Measurements from ENCODE around the gene GNA12. TPM values are rescaled to one million over a fixed set of nuclear protein-coding genes. Genes with fewer than 3 reads are reported as not detected.

GNA12 gene
- total and polyA plus RNA-seq, 4 donors, result 3.7 to 19.0 (median 11.3) TPM

DNA sequence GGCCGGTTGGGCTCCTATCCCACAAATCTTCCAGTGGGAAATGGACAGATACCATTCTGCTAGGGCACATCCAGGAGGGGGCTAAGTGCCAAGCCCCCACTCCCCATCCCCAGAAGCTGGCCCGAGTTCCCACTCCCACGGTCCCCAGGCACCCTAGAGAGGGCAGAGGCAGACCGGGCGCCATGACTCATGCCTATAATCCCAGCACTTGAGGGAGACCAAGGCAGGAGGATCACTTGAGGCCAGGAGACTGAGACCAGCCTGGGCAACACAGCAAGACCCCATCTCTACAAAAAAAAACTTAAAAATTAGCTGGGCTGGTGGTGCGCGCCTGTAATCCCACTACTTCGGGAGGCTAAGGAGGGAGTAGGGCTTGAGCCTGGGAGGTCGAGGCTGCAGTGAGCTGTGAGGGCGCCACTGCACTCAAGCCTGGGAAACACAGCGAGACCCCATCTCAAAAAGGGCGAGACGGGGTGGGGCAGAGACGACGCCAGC lies 870 bp downstream of the GNA12 start:
- Histone ChIP-seq H3K9ac (ENCODE audit: low read depth in 1 of 2, low read length in 2 of 2) (no peak overlapping the region), H3K27ac (ENCODE audit: low read depth in 1 of 2, low read length in 2 of 2) (no peak overlapping the region), H3K36me3 (ENCODE audit: control insufficient read depth in 4 of 4, insufficient read depth in 3 of 4, low read depth in 1 of 4, low read length in 3 of 4) (no peaks in the 10 kb centered on the region), H3K27me3 (ENCODE audit: control insufficient read depth in 4 of 4, insufficient read depth in 4 of 4, low read length in 3 of 4) (no peaks in the 10 kb centered on the region), H3K9me3 (ENCODE audit: control insufficient read depth in 4 of 4, low read length in 3 of 4) (no peaks in the 10 kb centered on the region), H3K4me1 (ENCODE audit: control insufficient read depth in 4 of 4, insufficient read depth in 4 of 4, low read length in 3 of 4) (peaks cover 3 to 17% (median 7%) of the 10 kb centered on the region in 4 donors), H3K4me3 (ENCODE audit: low read depth in 1 of 3, low read length in 3 of 3) (peak overlapping the region in 2 of 3 donors; percentile 70 to 87)
- TF ChIP-seq ZBTB33 (IDR thresholded peaks at IDR 0.05) (no peak), GABPA (IDR thresholded peaks at IDR 0.05 in 1 of 2, conservative IDR thresholded peaks at IDR 0.05 in 1 of 2) (no peak), HNF4A (conservative IDR thresholded peaks at IDR 0.05) (no peak), HNF4G (IDR thresholded peaks at IDR 0.05) (no peak), TAF1 (conservative IDR thresholded peaks at IDR 0.05) (no peak), FOXA1 (IDR thresholded peaks at IDR 0.05) (no peak), RAD21 (IDR thresholded peaks at IDR 0.05) (no peak), SP1 (IDR thresholded peaks at IDR 0.05) (no peak)
- TF ChIP-seq, protein P1, sequence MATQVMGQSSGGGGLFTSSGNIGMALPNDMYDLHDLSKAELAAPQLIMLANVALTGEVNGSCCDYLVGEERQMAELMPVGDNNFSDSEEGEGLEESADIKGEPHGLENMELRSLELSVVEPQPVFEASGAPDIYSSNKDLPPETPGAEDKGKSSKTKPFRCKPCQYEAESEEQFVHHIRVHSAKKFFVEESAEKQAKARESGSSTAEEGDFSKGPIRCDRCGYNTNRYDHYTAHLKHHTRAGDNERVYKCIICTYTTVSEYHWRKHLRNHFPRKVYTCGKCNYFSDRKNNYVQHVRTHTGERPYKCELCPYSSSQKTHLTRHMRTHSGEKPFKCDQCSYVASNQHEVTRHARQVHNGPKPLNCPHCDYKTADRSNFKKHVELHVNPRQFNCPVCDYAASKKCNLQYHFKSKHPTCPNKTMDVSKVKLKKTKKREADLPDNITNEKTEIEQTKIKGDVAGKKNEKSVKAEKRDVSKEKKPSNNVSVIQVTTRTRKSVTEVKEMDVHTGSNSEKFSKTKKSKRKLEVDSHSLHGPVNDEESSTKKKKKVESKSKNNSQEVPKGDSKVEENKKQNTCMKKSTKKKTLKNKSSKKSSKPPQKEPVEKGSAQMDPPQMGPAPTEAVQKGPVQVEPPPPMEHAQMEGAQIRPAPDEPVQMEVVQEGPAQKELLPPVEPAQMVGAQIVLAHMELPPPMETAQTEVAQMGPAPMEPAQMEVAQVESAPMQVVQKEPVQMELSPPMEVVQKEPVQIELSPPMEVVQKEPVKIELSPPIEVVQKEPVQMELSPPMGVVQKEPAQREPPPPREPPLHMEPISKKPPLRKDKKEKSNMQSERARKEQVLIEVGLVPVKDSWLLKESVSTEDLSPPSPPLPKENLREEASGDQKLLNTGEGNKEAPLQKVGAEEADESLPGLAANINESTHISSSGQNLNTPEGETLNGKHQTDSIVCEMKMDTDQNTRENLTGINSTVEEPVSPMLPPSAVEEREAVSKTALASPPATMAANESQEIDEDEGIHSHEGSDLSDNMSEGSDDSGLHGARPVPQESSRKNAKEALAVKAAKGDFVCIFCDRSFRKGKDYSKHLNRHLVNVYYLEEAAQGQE (IDR thresholded peaks at IDR 0.05), result no peak
- TF ChIP-seq, protein P2, sequence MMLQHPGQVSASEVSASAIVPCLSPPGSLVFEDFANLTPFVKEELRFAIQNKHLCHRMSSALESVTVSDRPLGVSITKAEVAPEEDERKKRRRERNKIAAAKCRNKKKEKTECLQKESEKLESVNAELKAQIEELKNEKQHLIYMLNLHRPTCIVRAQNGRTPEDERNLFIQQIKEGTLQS (IDR thresholded peaks at IDR 0.05), result no peak
- TF ChIP-seq, protein P3, sequence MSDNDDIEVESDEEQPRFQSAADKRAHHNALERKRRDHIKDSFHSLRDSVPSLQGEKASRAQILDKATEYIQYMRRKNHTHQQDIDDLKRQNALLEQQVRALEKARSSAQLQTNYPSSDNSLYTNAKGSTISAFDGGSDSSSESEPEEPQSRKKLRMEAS (IDR thresholded peaks at IDR 0.05), result no peak
- TF ChIP-seq, protein P4, sequence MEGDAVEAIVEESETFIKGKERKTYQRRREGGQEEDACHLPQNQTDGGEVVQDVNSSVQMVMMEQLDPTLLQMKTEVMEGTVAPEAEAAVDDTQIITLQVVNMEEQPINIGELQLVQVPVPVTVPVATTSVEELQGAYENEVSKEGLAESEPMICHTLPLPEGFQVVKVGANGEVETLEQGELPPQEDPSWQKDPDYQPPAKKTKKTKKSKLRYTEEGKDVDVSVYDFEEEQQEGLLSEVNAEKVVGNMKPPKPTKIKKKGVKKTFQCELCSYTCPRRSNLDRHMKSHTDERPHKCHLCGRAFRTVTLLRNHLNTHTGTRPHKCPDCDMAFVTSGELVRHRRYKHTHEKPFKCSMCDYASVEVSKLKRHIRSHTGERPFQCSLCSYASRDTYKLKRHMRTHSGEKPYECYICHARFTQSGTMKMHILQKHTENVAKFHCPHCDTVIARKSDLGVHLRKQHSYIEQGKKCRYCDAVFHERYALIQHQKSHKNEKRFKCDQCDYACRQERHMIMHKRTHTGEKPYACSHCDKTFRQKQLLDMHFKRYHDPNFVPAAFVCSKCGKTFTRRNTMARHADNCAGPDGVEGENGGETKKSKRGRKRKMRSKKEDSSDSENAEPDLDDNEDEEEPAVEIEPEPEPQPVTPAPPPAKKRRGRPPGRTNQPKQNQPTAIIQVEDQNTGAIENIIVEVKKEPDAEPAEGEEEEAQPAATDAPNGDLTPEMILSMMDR (IDR thresholded peaks at IDR 0.05; ENCODE audit: low read depth, low read length, missing input control), result no peak
- 62% methylated on average over 15 of the region's 15 CpGs for WGBS
- no peak for DNase-seq (ENCODE audit: low spot score)

GRCh38 chr7:2841907-2842306 lies 2.2 kb downstream of the GNA12 start:
- Histone ChIP-seq H3K36me3 (ENCODE audit: control insufficient read depth in 4 of 4, insufficient read depth in 3 of 4, low read depth in 1 of 4, low read length in 3 of 4) (no peaks in the 10 kb centered on the region), H3K4me1 (ENCODE audit: control insufficient read depth in 4 of 4, insufficient read depth in 4 of 4, low read length in 3 of 4) (peaks cover 3 to 17% (median 7%) of the 10 kb centered on the region in 4 donors), H3K9me3 (ENCODE audit: control insufficient read depth in 4 of 4, low read length in 3 of 4) (no peaks in the 10 kb centered on the region), H3K27me3 (ENCODE audit: control insufficient read depth in 4 of 4, insufficient read depth in 4 of 4, low read length in 3 of 4) (no peaks in the 10 kb centered on the region), H3K27ac (ENCODE audit: low read depth in 1 of 2, low read length in 2 of 2) (no peak overlapping the region), H3K9ac (ENCODE audit: low read depth in 1 of 2, low read length in 2 of 2) (no peak overlapping the region), H3K4me3 (ENCODE audit: low read depth in 1 of 3, low read length in 3 of 3) (no peak overlapping the region)
- no peak for DNase-seq (ENCODE audit: low spot score)
- TF ChIP-seq FOXA1 (IDR thresholded peaks at IDR 0.05) (no peak), FOXA2 (IDR thresholded peaks at IDR 0.05) (no peak), HNF4A (conservative IDR thresholded peaks at IDR 0.05) (no peak), YY1 (IDR thresholded peaks at IDR 0.05) (no peak), NR2F2 (IDR thresholded peaks at IDR 0.05) (no peak), GABPA (IDR thresholded peaks at IDR 0.05 in 1 of 2, conservative IDR thresholded peaks at IDR 0.05 in 1 of 2) (no peak), RXRA (IDR thresholded peaks at IDR 0.05) (no peak), ZBTB33 (IDR thresholded peaks at IDR 0.05) (no peak)
- TF ChIP-seq, protein P3 (IDR thresholded peaks at IDR 0.05), result no peak
- TF ChIP-seq, protein P1 (IDR thresholded peaks at IDR 0.05), result no peak
- WGBS, result 88% methylated on average over 5 of the region's 5 CpGs

Data from liver (tissue), 9 donors.